ENCODE data around the gene C9orf72. TPM values are rescaled to one million over a fixed set of nuclear protein-coding genes. Genes with fewer than 3 reads are reported as not detected.

C9orf72 gene
- total and polyA plus RNA-seq, 2 donors from 2014 or later: 5.6 to 16.1 TPM

GRCh38 chr9:27530915-27531755, 42.1 kb downstream of the C9orf72 start:
- intact Hi-C loops (cut with DNase I): no loop called here
- no peak overlapping the region for H3K27ac ChIP-seq (ENCODE audit: low read depth in 2 of 2, low read length in 2 of 2)
- TF ChIP-seq, protein P1, sequence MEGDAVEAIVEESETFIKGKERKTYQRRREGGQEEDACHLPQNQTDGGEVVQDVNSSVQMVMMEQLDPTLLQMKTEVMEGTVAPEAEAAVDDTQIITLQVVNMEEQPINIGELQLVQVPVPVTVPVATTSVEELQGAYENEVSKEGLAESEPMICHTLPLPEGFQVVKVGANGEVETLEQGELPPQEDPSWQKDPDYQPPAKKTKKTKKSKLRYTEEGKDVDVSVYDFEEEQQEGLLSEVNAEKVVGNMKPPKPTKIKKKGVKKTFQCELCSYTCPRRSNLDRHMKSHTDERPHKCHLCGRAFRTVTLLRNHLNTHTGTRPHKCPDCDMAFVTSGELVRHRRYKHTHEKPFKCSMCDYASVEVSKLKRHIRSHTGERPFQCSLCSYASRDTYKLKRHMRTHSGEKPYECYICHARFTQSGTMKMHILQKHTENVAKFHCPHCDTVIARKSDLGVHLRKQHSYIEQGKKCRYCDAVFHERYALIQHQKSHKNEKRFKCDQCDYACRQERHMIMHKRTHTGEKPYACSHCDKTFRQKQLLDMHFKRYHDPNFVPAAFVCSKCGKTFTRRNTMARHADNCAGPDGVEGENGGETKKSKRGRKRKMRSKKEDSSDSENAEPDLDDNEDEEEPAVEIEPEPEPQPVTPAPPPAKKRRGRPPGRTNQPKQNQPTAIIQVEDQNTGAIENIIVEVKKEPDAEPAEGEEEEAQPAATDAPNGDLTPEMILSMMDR (IDR thresholded peaks at IDR 0.05; ENCODE audit: borderline replicate concordance, extremely low read depth, insufficient read depth): no peak
- H3K27me3 ChIP-seq (ENCODE audit: control insufficient read depth, insufficient read depth, low read length): no peaks in the 10 kb centered on the region
- DNase-seq (no peak), FAIRE-seq (no peak)
- peaks cover 0 to 2% (median 0%) of the 10 kb centered on the region in 3 donors for H3K36me3 ChIP-seq (ENCODE audit: control insufficient read depth in 2 of 3, insufficient read depth in 3 of 3, low read length in 3 of 3)
- H3K4me3 ChIP-seq (ENCODE audit: low read length in 3 of 3): no peak overlapping the region
- no peaks in the 10 kb centered on the region for H3K9me3 ChIP-seq (ENCODE audit: control insufficient read depth in 2 of 3, insufficient read depth in 1 of 3, low read length in 3 of 3)
- H3K9ac ChIP-seq (ENCODE audit: low read length in 3 of 3): no peak overlapping the region
- peaks cover 5 to 7% (median 6%) of the 10 kb centered on the region in 3 donors for H3K4me1 ChIP-seq (ENCODE audit: control insufficient read depth in 2 of 3, insufficient read depth in 2 of 3, low read depth in 1 of 3, low read length in 3 of 3)

GRCh38 chr9:27529316-27530278, 43.7 kb downstream of the C9orf72 start, which contains the start of gene MOB3B:
MOB3B (minus strand) TSS chr9:27529814; CDS start chr9:27455550, 74,264 bp downstream.
- Histone ChIP-seq H3K4me1 (ENCODE audit: control insufficient read depth in 2 of 3, insufficient read depth in 2 of 3, low read depth in 1 of 3, low read length in 3 of 3) (peaks cover 4 to 7% (median 5%) of the 10 kb centered on the region in 3 donors), H3K9ac (ENCODE audit: low read length in 3 of 3) (peak within 1 kb of the TSS; percentile 63 to 81 (median 77)), H3K9me3 (ENCODE audit: control insufficient read depth in 2 of 3, insufficient read depth in 1 of 3, low read length in 3 of 3) (no peaks in the 10 kb centered on the region), H3K4me3 (ENCODE audit: low read length in 3 of 3) (peak within 1 kb of the TSS; percentile 77 to 89 (median 83)), H3K27ac (ENCODE audit: low read depth in 2 of 2, low read length in 2 of 2) (peak within 1 kb of the TSS; percentile 82), H3K36me3 (ENCODE audit: control insufficient read depth in 2 of 3, insufficient read depth in 3 of 3, low read length in 3 of 3) (no peaks in the 10 kb centered on the region), H3K27me3 (ENCODE audit: control insufficient read depth, insufficient read depth, low read length) (no peaks in the 10 kb centered on the region)
- intact Hi-C loops (cut with DNase I): loop anchor here (10.0 kb wide), 1 partner anchor 195 kb away; no protein-coding TSS in a partner anchor
- TF ChIP-seq, protein P1 (IDR thresholded peaks at IDR 0.05; ENCODE audit: borderline replicate concordance, extremely low read depth, insufficient read depth): peak; percentile 90
- peak; percentile 88 to 94 (median 92) for DNase-seq
- no peak for FAIRE-seq

DNA sequence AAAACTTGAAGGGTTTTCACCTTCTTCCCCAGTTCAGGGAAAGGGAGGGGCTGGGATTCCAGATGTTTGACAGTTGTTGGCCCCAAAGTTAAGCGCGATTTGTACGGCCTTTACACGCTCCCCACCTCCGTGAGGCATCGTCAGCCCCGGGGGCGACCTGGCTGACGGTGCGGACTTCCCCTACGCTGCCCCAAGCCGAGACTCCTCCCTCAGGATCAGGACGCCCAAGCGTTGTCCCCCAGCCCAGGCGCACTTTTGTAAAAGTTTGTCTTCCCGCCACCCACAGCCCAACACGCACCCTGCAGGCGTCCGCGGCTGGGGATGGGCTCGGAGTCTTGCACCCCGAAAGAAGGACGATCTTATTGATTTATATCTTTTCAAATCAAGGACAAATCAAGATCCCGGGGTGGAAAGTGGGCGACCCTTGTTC, 44.4 kb downstream of the C9orf72 start:
- H3K27me3 ChIP-seq (ENCODE audit: control insufficient read depth, insufficient read depth, low read length): no peaks in the 10 kb centered on the region
- peaks cover 1 to 7% (median 4%) of the 10 kb centered on the region in 3 donors for H3K4me1 ChIP-seq (ENCODE audit: control insufficient read depth in 2 of 3, insufficient read depth in 2 of 3, low read depth in 1 of 3, low read length in 3 of 3)
- peak; percentile 66 to 84 (median 80) for DNase-seq
- H3K9me3 ChIP-seq (ENCODE audit: control insufficient read depth in 2 of 3, insufficient read depth in 1 of 3, low read length in 3 of 3): no peaks in the 10 kb centered on the region
- H3K36me3 ChIP-seq (ENCODE audit: control insufficient read depth in 2 of 3, insufficient read depth in 3 of 3, low read length in 3 of 3): peaks cover 0 to 2% (median 0%) of the 10 kb centered on the region in 3 donors
- FAIRE-seq: no peak
- H3K27ac ChIP-seq (ENCODE audit: low read depth in 2 of 2, low read length in 2 of 2): peak overlapping the region; percentile 82
- TF ChIP-seq, protein P1 (IDR thresholded peaks at IDR 0.05; ENCODE audit: borderline replicate concordance, extremely low read depth, insufficient read depth): peak; percentile 1
- intact Hi-C loops (cut with DNase I): loop anchor here (10.0 kb wide), 1 partner anchor 194 kb away; no protein-coding TSS in a partner anchor
- peak overlapping the region; percentile 63 to 81 (median 77) for H3K9ac ChIP-seq (ENCODE audit: low read length in 3 of 3)
- H3K4me3 ChIP-seq (ENCODE audit: low read length in 3 of 3): peak overlapping the region; percentile 77 to 89 (median 83)
